Measurements from ENCODE around the gene ZNF709. TPM values are rescaled to one million over a fixed set of nuclear protein-coding genes. Genes with fewer than 3 reads are reported as not detected.
"Not testable (repeated sequence)": the region's sequence is repeated elsewhere in the genome, so short reads cannot be mapped to it uniquely, and the experiment has no call there.

ZNF709 gene
- total and polyA plus RNA-seq, 2 of the 4 experiments (the other 2 are of a cell fraction) = 0.50 to 3.8 TPM

GRCh38 chr19:12417273-12417672 is 67.3 kb downstream of the ZNF709 start:
- H2AK9ac ChIP-seq (replicated peaks; ENCODE audit: low read depth, low read length, poor library complexity); H3K4me1 ChIP-seq (ENCODE audit: control insufficient read depth, insufficient read depth, low read length); H4K8ac ChIP-seq (ENCODE audit: low read depth in 2 of 2, low read length in 2 of 2); H3K56ac ChIP-seq (ENCODE audit: extremely low read depth, insufficient read depth, low read length); BruUV-seq (replicated peaks); H3K27ac ChIP-seq (ENCODE audit: insufficient read depth, low read length); H4K20me1 ChIP-seq (ENCODE audit: insufficient read depth, low read length); H3K23ac ChIP-seq (ENCODE audit: low read depth, low read length); CTCF ChIA-PET; H3K36me3 ChIP-seq (ENCODE audit: control insufficient read depth, insufficient read depth, low read length); H3K4me3 ChIP-seq (ENCODE audit: insufficient read depth, low read depth, low read length); POLR2A ChIA-PET (ENCODE audit: unreplicated experiment); H3K9me1 ChIP-seq (ENCODE audit: insufficient read depth, low read length); H2BK120ac ChIP-seq (ENCODE audit: low read depth, low read length); H3K4me2 ChIP-seq (ENCODE audit: low read depth, low read length); dilution Hi-C loops (cut with HindIII; ENCODE audit: low sequenced_read_pairs, unreplicated experiment); H2BK20ac ChIP-seq (ENCODE audit: low read depth, low read length); ATAC-seq (ENCODE audit: low read depth); H3K9ac ChIP-seq (ENCODE audit: low read depth, low read length); H2AFZ ChIP-seq (replicated peaks; ENCODE audit: low read length, poor library complexity); H2BK15ac ChIP-seq (ENCODE audit: low read depth, low read length); in situ Hi-C loops (cut with MboI; ENCODE audit: low sequenced_read_pairs); intact Hi-C loops (cut with micrococcal nuclease); H2BK5ac ChIP-seq (ENCODE audit: low read depth, low read length, poor library complexity, severe bottlenecking); H4K91ac ChIP-seq (ENCODE audit: insufficient read depth, low read depth, low read length); H3K14ac ChIP-seq (replicated peaks; ENCODE audit: low read depth, low read length); H3K9me3 ChIP-seq (ENCODE audit: control insufficient read depth, insufficient read depth, low read length); H3K4ac ChIP-seq (ENCODE audit: low read depth, low read length); H3K79me1 ChIP-seq (ENCODE audit: low read depth in 1 of 2, low read length in 2 of 2); H4K5ac ChIP-seq (ENCODE audit: low read depth, low read length); H3K18ac ChIP-seq (ENCODE audit: low read depth, low read length); H3K27me3 ChIP-seq (ENCODE audit: control insufficient read depth, insufficient read depth, low read length); DNase-seq; H2AK5ac ChIP-seq (ENCODE audit: low read depth, low read length): not testable (repeated sequence)
- WGBS, 2 experiments (ENCODE audit: extremely low coverage in 2 of 2, insufficient read length in 1 of 2) = 83% methylated on average over 2 of the region's 5 CpGs; no CpG with 5 or more reads in 1 of the 2 experiments
